GM20000 (cell line): ENCODE data around the gene IFFO2.

ENCODE experiments used
- DNase-seq: peaks from one replicate; pipeline ENCODE4 v3.0.0; 2012; ENCODE audit warnings: low spot score
- CTCF ChIP-seq: IDR thresholded peaks from 2 replicates; pipeline ENCODE4 v1.5.1; 2012; ENCODE audit warnings: mild to moderate bottlenecking, control low read depth; ENCODE audit errors: extremely low read depth, missing control alignments

IFFO2 gene

DNA sequence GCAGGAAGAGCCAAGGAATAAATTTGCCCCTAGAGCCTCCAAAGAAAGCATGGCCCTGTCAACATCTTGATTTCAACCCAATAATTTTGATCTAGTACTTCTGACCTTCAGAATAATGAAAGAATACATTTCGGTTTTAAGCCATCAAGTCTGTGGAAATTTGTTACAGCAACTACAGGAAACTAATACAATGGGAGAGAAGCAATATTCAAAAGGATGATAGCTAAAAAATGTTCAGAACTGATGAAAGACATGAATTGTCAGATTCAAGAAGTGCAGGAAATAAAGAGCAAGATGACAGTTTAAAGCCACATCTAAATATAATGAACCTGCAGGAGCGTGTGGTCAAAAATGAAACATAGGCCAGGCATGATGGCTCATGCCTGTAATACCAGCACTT lies 24.8 kb upstream of the IFFO2 start:
- no peak for DNase-seq
- no peak for TF ChIP-seq CTCF

GRCh38 chr1:18978706-18979105 lies 22.2 kb upstream of the IFFO2 start:
- TF ChIP-seq CTCF: no peak
- no peak for DNase-seq

- no peak for TF ChIP-seq CTCF
- no peak for DNase-seq
Observed at GRCh38 chr1:18977428-18977827, 21.0 kb upstream of the IFFO2 start.

- DNase-seq: no peak
Observed at GRCh38 chr1:18976096-18976495, 19.6 kb upstream of the IFFO2 start.

DNA sequence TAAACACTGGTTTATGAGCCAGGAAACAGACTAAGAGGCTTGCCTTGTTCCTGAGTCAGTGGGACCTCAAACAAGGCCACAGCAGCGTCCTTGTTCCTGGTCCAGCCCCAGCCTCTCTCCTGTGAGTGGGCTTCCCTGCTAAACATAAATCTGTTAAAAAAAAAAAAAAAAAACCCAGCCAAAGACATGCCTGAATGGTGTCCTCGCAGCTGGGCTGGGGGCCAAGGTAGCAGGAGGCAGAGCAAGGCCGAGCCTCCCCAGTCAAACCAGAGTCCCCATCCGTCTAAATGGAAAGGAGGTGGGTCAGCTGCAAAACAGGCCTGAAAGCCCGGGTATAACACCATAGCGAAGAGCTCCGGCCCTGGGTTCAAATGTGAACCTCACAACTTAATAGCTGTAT lies 18.1 kb upstream of the IFFO2 start:
- no peak for DNase-seq
- TF ChIP-seq CTCF: no peak

More at GRCh38 chr1:18976096-18976495, 19.6 kb upstream of the IFFO2 start:
- TF ChIP-seq CTCF: no peak

- no peak for TF ChIP-seq CTCF
- DNase-seq: no peak
Observed at GRCh38 chr1:18974005-18974404, 17.5 kb upstream of the IFFO2 start.

DNA sequence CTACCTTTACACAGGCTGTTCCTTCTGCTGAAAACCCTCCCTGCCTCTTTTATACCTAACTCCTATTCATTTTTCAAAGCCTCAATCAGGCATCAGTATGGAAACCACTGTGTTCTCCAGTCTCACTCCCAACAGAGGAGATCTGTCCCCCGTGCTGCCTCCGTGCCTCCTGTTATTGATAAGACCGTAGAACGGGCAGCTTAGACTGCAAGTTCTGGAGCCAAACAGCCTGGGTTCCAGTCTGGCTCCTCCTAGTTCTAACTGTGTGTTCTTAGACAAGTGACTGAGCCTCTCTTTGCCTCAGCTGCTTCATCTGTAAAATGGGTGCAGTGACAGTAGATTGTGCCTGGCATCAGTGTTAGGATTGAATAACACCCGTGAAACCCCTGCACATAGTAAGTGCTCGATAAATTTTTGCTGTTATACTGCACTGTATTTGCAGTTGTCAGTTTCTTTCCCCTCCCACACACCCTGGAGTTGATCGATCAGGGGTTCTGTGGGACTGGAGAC lies 17.0 kb upstream of the IFFO2 start:
- no peak for DNase-seq
- TF ChIP-seq CTCF: no peak

DNA sequence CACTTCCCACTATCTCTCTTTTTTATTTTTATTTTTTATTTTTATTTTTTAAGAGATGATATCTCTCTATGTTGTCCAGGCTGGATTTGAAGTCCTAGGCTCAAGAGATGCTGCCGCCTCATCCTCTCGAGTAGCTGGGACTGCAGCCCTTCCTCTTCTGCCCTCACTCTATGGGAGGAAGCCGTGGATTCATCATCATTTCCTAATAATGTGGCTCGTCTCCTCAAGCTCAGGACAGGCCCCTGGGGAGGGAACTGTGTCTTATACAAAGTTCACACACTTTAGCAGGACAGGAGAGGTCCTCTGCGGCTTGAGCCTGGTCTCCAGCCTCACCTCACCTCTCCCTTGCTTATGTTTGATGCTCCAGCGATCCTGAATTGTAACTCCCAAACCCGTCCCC lies 16.5 kb upstream of the IFFO2 start:
- TF ChIP-seq CTCF: no peak
- no peak for DNase-seq
